ENCODE data around the gene DACH2.

Gene DACH2

DNA sequence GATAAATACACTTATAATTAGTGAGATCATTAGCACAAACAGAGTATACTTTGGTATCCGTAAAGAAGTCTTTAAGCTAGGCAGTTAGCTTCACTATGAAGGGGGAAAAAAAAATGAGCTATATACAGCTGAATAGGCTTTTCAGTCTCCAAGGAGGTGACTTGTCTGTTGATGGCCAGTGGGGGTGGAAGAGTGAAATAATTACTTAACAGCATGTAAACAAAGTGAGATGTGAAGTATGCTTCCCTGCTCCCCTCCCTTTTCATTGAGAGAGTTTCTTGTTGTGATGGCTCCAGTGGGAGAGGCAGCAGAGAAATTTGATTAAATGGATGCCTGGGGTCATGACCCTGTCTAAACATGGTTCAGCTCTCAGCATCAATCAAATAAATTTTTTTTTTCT lies 180.9 kb downstream of the DACH2 start:
- no peak for DNase-seq

DNA sequence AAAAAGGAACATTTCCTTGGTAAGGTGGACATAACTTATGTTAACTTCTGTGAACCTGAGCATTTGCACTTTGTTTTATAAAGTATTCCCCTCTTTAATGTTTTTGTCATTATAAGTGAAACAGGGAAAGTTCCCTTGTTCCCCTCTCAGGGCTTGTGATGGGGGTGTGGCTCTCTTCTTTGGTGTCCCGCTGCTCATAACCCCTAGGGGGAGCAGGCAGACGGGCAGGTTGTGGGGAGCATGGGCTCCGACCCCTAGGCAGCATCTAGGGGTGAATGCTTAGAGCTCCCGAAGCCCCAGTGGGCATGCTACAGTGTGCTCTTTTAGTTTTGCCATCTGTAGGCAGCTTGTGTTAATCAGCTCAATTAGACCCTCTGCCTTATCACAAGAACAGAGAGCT lies 200.4 kb downstream of the DACH2 start:
- DNase-seq, result no peak

DNA sequence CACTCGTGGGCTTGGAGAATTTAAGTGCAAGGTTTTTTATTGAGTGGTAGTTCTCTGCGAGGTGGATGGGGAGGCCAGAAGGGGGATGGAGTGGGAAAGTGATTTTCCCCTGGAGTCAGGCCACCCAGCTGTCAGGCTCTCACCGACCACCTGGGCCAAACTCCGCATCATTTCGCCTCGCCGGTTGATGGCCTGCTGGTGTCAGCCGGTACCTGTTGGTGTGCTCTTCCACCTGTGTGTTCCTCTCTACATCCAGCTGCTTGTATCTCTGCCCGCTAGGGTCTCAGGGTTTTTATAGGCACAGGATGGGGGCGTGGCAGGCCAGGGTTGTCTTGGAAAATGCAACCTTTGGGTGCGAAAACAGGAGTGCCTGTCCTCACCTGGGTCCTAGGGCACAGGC lies 200.9 kb downstream of the DACH2 start:
- no peak for DNase-seq

DNA sequence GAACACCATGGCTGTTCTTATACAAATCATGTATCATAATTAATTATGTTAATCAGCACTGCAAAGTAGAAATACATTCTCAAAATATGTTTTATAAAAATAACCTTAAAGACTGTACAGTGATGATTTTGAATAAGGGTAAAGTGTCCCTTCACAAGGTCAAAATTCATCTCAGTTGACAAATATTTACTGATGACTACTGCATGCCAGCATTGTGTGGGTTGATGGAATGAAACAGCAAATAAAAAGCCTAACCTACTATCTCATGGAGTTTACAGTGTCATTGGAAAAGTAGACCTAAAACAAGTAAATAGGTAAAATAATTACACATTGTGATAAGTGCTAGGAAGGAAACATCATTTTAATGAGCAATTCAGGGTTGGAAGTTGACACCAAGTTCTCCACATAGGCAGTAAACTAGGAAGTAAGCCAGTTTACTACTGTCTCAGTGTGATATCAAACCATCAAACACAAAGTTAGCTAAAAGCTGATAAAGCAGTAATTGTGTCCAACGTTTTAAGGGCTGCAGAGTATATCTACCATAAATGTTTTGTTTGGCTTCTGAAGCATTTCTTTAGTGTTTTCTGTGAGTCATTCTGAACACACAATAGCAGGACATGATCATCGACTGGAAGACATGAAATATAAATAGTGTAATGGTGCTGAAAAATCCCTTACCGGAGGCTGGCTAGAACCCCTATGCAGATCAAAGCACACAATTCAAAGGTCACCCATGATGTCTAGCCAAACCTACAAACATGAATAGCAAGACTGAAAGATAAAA lies 221.8 kb downstream of the DACH2 start:
- no peak for DNase-seq

DNA sequence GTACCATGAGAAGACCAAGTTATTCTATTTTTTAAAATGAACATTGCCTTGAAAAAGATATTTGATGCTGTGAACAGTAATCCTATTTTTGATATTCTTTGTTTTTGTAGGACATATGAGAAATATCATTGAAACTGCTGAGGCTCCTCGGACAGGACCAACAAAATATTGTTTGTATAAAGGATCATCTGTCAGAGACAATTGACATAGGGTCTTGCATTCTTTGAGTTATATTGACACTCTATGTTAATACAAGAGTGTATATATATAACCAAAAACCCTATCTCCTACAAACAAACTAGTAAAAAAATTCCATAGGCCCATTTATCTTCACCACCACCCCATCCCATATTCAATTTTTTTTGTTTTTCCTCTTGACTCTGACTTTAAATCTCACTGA lies 222.7 kb downstream of the DACH2 start:
- no peak for DNase-seq

DNA sequence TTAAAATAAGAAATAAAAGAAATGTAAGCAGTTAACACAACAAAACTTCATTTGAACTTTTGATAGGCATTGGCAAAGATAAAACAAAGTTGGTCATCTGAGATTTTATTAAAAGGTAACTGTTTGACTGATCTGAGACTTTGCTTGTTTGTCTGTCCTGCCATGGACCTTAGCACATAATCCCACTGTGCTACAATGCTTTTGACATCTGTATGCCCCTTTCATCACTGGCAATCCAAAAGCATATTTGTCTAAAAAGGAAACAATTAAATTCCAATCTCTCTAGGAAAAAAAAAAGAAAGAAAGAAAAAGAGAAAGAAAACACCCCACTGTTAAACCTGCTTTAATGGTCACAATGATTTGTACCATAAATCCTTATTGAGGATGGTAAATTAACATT lies 231.0 kb downstream of the DACH2 start:
- DNase-seq, result no peak

DNA sequence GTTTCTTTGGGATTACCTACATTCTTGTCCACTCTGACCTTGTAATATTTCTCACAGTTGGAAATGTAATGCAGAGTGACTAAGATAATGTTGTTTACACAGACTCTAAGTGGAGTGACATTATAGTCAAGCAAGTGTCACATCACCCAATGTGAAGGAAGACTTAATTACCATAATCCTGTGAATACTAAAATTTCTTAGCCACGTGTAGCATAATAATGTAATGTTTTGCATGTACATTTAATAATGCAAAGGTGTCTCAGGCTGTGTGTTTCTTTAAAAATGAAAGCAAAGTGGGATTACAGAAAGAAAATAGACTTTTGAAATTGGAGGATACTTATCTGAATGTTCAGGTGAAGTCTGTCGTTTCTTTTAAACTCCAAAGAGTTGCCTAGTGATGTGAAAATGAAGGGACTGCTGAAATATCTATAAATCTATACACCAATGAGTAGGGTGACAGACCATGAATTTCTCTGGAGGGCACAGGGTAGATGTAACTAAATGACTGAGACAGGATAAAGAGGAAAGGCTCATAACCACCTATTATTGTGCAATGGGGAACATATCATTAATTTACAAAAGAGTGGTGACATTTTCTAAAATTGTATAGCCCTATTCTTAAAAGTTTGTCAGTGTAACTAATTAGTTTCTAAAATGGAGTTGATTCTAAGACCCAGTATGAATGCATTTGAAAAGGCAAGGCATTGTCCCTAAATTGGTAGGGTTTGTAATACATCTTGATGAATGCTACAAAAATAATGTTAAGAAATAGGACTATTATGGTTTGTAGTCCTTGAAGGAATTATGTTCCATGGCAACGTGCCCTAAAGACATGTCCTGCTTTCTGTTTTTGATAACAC lies 235.7 kb downstream of the DACH2 start:
- no peak for DNase-seq

DNA sequence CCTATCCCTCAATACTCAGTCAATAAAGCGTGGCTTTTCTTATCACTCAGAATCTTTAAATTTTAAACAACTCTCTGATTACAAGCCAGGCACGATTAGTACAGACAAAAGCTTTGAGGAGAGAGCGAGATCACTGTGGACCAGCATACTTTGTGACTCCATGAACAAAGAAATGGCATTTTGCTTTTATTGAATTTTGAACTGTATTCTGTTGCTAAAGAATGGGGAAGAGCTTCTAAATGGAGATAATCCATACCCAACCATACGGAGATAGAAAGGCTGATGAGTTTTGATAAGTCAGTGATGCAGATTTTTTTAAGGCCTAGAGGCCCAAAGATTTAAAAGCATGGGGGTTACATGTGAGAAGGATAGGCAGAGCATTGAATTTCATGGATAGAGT lies 259.1 kb downstream of the DACH2 start:
- DNase-seq, result no peak

DNA sequence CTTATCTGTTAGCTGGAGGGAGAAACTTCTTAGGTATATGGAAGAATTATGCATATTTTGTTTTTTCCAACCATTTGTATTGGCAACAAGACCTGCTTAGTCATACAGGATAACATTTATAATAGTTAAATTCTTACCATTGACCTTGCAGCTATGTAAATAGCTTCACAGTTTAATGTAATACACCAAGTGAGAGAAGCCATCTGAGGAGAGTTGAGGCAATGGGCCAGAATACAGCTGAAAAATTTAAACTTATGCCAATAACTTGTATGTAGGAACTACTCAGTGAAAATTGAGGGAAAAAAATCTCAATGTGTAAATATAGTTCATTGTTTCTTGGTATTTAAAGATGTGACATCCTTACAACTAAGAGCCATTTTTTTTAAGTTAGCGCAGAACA lies 273.5 kb downstream of the DACH2 start:
- DNase-seq, result no peak

DNA sequence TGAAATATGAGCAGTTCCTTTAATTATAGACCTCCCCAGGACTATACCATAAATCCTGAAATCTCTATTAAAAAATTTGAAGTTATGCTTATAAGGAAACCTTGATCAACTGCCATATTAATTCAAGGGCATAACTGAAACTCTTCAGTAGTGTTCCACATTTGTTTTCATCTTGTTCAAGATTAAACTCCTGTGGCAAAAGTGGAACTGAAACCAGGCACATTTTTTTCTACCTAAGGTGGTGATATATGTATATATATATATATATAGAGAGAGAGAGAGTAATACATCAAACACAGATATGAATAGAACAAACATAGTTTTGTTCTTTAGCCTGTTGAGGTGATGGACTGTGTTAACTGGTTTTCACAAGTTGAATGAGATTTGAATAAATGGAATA lies 287.9 kb downstream of the DACH2 start:
- DNase-seq, result no peak

DNA sequence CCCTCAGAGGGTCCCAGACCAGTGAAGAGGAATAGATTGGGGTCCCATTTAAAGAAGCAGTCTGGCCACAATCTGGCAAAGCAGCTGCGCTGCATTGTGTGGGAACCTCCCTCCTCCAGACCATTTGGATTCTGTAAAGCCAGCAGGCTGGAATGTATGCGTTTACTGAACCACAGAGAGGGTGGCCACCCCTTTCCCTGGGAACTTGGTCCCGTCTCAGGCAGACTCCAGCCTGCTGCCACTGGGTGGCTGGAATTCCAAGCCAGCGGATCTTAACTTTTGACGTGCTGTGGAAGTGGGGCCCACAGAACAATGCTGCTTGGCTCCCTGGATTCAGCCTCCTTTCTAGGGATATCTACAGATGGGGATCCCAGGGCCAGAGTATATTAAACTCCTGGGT lies 307.2 kb downstream of the DACH2 start:
- no peak for DNase-seq

DNA sequence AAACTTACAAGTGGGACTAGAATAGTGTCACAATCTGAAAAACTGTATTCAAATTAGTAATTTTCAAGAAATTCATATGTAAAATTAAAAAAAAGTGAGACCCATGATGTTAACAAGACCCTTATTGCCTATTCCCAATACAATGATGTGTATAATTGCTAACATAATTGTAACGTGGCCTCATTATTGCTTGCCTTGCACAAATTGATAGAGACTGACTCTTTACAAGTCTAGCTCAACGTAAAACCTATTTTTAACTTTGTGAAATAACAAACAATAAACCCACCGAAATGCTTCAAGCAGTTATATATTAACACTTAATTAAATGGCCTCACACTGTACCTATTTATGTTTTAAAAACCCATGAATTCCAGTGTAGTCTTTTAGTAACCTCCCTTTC lies 312.5 kb downstream of the DACH2 start:
- DNase-seq, result no peak

DNA sequence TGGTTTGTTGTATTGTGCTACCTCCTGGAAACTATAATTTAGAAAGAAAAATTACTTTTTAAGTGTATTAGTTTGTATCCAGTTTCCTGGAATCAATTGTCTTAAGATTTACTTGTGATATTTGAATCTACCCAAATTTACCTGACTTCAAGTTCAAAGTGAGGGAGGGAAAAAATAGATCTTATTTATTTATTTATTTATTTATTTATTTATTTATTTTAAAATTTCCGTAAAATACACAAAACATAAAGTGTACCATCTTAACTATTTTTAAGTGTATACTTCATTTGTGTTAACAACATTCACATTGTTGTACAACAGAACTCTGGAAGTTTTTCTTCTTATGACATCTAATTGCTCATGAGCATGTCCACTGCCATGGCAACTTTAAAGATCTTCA lies 356.0 kb downstream of the DACH2 start:
- DNase-seq, result no peak

DNA sequence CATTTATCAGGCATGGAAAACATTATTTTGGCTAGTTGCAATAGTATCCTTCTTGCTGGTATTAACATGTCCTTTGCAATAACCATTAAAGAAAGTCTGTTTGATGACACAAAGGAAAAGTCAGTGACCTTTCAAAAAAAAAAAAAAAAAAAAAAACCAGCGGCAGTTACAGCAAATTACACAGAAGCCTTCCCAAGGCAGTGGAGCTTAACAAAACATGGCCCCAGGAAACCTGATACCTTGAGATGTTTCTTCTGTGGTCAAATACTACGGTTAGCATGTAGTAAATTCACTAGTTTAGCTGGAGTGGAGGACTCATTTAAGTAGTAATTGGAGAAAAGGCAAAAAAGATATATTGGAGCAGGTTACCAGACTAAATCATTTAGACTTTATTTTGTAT lies 359.1 kb downstream of the DACH2 start:
- no peak for DNase-seq

DNA sequence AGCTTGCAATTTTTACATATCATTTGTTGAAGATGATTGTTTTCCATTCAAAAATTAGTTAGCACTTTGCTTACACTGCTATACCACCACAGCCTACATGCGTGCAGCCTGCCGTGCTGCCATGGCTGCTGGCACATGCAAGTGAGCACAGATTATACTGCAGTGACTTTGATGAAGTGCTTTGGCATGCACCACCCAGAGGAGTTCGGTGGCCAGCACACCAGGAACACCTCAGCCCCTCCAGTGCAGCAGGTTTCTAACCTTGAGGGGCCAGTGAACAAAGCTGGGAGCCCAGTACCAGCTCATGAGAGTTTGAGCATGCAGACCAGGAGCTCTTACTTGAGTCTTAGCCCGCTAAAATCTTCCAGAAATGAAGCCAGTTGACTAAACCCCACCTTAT lies 431.5 kb downstream of the DACH2 start:
- no peak for DNase-seq

DNA sequence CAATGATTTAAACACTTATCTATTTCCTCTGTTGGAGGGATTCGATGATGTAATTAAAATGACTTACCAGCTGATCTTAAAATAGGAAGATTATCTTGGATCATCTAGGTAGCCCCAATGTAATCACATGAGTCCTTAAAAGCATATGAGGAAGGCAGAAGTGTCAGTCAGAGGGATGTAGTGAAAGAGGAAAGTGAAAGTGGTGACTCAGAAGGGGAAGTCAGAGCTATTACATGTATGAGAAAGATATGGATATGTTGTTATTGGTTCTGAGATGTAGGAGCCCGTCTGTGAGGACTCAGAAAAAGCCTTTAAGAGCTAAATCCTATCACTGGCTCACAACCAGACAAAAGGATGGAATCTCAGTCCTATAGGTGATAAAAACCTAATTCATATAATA lies 456.4 kb downstream of the DACH2 start:
- DNase-seq, result no peak

DNA sequence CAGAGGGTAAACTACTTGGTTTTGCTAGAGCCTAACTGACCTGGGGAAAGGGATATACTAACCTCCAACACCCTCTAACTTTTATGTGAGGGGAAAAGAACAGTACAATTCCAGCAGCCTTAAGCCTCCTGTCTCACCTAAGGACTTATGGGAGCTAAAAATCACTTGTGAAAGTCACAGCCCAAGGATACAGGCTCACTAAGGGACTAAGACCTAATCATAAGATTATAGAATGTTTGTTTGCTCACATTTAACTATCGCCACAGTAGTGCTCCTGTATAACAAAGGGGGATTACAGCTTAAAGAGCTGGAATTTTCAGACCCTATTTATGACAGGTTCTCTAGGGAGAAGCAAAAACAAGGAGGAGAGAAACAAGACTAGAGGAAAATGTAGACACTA lies 548.7 kb downstream of the DACH2 start:
- no peak for DNase-seq

DNA sequence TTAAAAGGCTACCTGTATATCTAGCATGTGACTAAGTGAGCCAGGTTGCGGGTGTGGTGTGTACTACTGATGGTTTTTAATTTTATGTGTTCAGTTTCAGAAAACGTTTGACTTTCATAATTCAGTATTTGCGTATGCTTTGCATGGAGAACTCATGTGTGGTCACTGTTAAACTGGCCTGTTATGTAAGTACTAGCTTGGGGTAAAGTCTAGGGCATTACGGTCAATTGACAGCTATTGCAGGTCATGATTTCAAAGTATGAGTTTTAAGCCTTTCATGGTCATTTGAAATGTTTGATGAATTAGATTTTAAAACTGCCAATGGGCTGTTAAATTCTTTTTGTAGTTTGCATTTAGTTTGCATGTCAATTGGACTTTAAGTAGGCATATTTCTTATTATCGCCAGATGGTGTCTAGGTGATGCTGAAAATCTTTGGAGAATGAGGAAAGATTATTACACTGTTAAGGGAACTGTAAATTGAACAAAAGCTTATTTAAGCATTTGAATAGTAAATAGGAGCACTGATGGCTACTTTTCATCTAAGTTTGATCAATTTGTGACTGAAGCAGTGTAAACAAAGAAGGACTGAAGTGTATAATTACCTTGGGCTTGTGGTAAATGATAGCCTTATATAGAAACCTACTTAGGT lies 563.4 kb downstream of the DACH2 start:
- no peak for DNase-seq

DNA sequence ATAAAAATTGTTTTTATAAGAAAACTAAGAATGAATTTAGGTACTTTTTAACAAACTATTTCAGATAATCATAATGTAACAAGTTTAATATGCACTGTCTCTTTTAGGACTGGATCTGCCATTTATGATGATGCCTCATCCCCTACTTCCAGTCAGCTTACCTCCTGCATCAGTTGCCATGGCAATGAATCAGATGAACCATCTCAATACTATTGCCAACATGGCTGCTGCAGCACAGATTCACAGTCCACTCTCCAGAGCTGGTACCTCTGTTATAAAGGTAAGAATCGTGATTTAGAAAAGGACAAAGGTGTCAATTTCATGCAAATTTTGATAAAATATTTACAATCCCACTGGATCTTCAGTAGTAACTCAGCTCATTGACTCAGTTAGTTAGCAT lies 566.2 kb downstream of the DACH2 start:
- DNase-seq, result no peak

DNA sequence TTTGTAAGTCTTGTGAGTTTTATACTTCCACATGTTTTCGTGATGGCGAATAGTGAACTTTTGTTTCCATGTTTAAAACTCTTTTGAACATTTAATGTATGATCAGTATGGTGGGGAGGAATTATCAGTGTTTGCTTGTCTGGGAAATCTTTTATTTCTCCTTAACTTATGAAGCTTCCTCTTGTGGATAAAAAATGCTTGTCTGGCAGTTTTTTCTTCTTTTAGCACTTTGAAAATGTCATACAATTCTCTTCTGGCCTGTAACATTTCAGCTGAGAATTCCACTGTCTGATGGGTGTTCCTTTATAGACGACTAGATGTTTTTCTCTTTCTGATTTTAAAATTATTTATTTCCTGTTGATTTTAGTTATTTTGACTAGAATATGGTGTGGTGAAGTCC lies 576.0 kb downstream of the DACH2 start:
- DNase-seq, result no peak

DNA sequence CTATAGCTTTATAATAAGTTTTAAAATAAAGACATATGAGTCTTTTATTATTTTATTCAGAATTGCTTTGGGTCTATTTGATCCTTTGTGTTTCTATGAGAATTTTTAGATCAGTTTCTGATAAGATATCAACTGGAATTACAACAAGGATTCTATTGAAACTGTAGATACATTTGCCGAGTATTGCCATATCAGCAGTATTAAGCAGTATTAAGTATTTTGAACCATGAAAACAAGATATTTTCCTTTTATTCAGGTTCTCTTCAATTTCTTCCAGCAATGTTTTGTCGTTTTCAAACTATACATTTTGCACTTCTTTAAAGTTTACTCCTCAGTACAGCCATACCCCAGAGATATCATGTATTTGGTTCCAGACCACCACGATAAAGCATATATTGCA lies 598.8 kb downstream of the DACH2 start:
- no peak for DNase-seq

DNA sequence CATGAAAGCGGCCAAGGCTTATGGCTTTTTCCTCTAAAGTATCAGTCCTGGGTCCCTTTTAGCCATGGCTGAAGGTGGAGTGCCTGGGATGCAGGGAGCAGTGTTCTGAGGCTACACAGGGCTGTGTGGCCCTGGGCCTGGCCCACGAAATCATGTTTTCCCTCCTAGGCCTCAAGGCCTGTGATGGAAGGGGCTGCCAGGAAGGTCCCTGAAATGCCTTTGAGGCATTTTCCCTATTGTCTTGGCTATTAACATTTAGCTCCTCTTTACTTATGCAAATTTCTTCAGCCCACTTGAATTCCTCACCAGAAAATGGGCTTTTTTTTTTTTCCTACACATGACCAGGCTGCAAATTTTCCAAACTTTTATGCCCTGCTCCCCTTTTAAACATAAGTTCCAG lies 657.0 kb downstream of the DACH2 start:
- DNase-seq, result no peak

DNA sequence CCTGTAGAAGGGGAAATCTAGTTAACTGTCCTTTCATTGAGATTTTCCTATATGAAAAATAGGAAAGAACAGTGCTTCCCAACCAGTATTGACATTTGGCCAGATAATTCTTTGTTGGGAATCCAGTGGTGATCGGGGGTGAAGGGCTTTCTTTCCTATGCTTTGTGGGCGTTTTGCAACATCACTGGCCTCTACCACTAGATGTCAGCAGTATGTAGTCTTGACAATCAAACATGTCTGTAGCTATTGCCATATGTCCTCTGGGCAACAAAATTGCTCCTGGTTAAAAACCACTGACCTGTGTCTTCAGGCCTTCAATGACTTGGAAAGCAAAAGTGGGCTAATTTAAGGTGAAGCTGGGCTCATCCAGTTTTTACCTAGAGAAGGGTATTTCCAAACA lies 658.5 kb downstream of the DACH2 start:
- no peak for DNase-seq

DNA sequence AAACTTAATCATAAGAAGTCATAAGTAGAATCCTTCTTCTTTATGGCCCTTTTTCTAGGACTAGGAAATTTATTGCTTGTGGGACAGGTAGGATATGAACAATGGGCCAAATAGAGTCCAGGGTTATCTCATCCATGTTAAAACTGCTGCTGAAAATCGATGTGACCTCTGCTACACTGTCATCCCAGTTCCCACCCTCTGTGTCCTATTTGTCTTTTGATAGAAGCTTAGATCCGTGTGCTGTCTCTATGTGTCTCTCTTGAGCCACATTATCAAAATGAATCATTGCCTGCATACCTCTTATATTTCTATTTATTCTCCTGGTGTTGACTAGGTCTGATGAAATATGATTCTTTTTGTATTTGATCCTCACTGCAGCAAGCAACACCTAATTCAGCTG lies 661.4 kb downstream of the DACH2 start:
- DNase-seq, result no peak

Data from stimulated activated CD4-positive, alpha-beta T cell treated with anti-CD3 and anti-CD28 coated beads, Interleukin-1b, Interleukin-23, amount 100 ng/mL, for 48 hours (primary cell).